ENCODE data around the gene VCY.
"Not testable (repeated sequence)": the region's sequence is repeated elsewhere in the genome, so short reads cannot be mapped to it uniquely, and the experiment has no call there.

Gene VCY

DNA sequence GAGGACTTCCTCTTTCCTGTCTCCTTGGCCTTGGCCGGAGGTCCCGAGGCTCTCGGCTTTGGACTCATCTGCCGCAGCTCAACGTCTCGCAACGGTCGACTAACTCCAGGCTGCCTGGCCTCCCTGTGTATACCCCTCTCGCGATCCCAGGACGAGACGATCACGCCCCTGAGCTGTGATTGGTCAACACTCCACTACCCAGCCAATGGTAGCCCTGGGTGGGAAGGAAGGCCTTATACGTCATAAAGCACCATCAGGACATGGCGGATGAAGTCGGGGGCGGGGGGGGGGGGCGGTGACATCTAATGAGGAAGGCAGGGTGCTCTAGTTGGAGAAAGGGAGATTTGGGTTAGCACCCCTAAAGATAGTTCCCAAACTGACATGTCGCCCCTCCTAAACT lies at the start of gene VCY:
VCY (minus strand) TSS at position 101 of the 400 bp plus-strand sequence; CDS start at position 68, 33 bp downstream.
- not testable (repeated sequence) for DNase-seq (ENCODE audit: low read depth in 2 of 2, low spot score in 1 of 2)

DNA sequence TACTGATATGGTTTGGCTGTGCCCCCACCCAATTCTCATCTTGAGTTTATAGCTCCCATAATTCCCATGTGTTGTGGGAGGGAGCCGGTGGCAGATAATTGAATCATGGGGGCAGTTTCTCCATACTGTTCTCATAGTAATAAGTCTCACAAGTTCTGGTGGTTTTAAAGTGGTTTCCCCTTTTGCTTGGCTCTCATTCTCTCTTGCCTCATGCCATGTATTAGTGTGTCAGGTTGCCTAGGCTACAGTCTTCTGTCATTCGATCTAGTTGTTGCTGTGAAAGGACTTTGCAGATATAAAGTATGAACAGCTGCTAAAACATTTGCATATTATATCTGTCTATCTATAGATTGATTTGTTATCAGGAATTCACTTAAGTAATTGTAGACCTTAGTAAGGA lies 44.1 kb upstream of the VCY start:
- DNase-seq (ENCODE audit: low read depth in 2 of 2, low spot score in 1 of 2): not testable (repeated sequence)

DNA sequence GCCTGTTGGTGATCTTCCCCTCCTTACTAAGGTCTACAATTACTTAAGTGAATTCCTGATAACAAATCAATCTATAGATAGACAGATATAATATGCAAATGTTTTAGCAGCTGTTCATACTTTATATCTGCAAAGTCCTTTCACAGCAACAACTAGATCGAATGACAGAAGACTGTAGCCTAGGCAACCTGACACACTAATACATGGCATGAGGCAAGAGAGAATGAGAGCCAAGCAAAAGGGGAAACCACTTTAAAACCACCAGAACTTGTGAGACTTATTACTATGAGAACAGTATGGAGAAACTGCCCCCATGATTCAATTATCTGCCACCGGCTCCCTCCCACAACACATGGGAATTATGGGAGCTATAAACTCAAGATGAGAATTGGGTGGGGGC lies 25.6 kb upstream of the VCY start:
- DNase-seq (ENCODE audit: low read depth in 2 of 2, low spot score in 1 of 2): not testable (repeated sequence)

DNA sequence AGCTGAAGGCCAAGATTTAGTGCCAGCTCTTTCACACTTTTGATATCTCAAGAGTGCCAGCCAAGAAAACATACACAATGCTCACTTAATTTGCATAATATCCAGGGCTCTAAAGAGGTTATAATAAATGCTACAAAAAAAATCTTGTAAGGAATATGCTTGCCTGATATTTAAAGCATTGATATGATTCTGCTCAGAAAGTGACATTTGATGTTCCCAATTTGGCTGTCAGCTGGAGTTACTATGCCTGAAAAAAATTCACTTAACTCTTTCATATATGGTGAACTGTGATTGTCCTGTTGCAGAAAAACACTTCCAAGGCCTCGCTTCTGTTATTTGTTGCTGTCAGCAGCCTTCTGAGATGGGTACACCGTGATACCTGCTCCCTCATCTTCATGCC lies 43.9 kb downstream of the VCY start:
- not testable (repeated sequence) for DNase-seq (ENCODE audit: low read depth in 2 of 2, low spot score in 1 of 2)

Measured in stimulated activated CD8-positive, alpha-beta memory T cell treated with anti-CD3 and anti-CD28 coated beads, Interleukin-4, amount 100 ng/mL, for 1 hour (primary cell).